Stomach (tissue), 9 donors: Measurements from ENCODE around the gene PARP1. TPM values are rescaled to one million over a fixed set of nuclear protein-coding genes. Genes with fewer than 3 reads are reported as not detected.

Source experiments
- DNase-seq, 2 donors: peaks; one replicate each; pipeline versions ENCODE4 v3.0.0 to v3.0.0-alpha.2; 2013 to 2019
- H3K27ac ChIP-seq, 5 donors: fragments of 200-600 bp in 4 of 5; sonication (generic) in 4 of 5; one replicate each; pipeline ENCODE4 v1.5.1; 2013 to 2019; ENCODE audit warnings: mild to moderate bottlenecking in 1 of 5, moderate library complexity in 1 of 5
- H3K27me3 ChIP-seq, 3 donors: fragments of 200-600 bp; sonication (generic); one replicate each; pipeline ENCODE4 v1.5.1; 2017 to 2019; ENCODE audit warnings: mixed run types in 1 of 3
- H3K36me3 ChIP-seq, 4 donors: fragments of 200-600 bp; sonication (generic); 1 replicate in 3 of 4; 2 replicates in 1 of 4; pipeline ENCODE4 v1.5.1; 2016 to 2019
- H3K4me1 ChIP-seq, 4 donors: fragments of 200-600 bp; sonication (generic); one replicate each; pipeline ENCODE4 v1.5.1; 2016 to 2019
- H3K4me3 ChIP-seq, 4 donors: fragments of 200-600 bp; sonication (generic) in 3 of 4; one replicate each; pipeline ENCODE4 v1.5.1; 2016 to 2019; ENCODE audit warnings: mild to moderate bottlenecking in 1 of 4
- H3K9me3 ChIP-seq, 4 donors: fragments of 200-600 bp; sonication (generic); one replicate each; pipeline ENCODE4 v1.5.1; 2016 to 2019
- CTCF ChIP-seq, 7 experiments: fragments of 450-650 bp in 4 of 7; fragments of 200-600 bp in 3 of 7; sonication (generic) in 3 of 7; IDR thresholded peaks; one replicate each; pipeline ENCODE4 v1.5.1; 2016 to 2019; ENCODE audit warnings: antibody characterized with exemption in 7 of 7, control low read depth in 2 of 7, mild to moderate bottlenecking in 1 of 7
- EP300 ChIP-seq: sonication (generic); formaldehyde crosslinking; IDR thresholded peaks from one replicate; pipeline ENCODE4 v1.6.1; 2017; ENCODE audit warnings: antibody characterized with exemption
- POLR2A ChIP-seq, 4 donors: fragments of 450-650 bp; IDR thresholded peaks; one replicate each; pipeline ENCODE4 v1.6.1; 2016; ENCODE audit warnings: antibody characterized with exemption in 4 of 4, control low read depth in 2 of 4, mild to moderate bottlenecking in 1 of 4, moderate library complexity in 1 of 4
- POLR2AphosphoS5 ChIP-seq, 3 donors: sonication (generic); formaldehyde crosslinking; IDR thresholded peaks; one replicate each; pipeline ENCODE4 v1.6.1; 2016; ENCODE audit warnings: antibody characterized with exemption in 3 of 3
- WGBS, 5 donors: extraction: QIAGEN DNeasy Blood & Tissue Kit in 3 of 5; methylation state at CpG; one replicate each; pipeline versions ENCODE4 v1.1.5 to v1.1.7; 2013 to 2018; 5-methylcytosine and 5-hydroxymethylcytosine counted together
- intact Hi-C: fragments of 100-400 bp; cut with DNase I; formaldehyde crosslinking; loops from one replicate; pipeline ENCODE4 v1.15.1; 2023; ENCODE audit warnings: low total_unique reads
- polyA plus RNA-seq, 3 donors: library from polyadenylated mRNA; stranded (reverse); fragments of 200-250 nt; gene quantifications; one replicate each; pipeline ENCODE4 v1.2.3, GENCODE V29; 2013
- total RNA-seq, 5 donors: library from RNA; depleted of rRNA; stranded (reverse); fragments of >200 nt; gene quantifications; one replicate each; pipeline versions ENCODE4 v1.1.0 to v1.2.3, GENCODE V29; 2014 to 2016
- donor health status: healthy with polysubstance abuse.
- donor health status: Bipolar disorder and iron deficiency.
- donor health status: healthy.

Gene PARP1
- total and polyA plus RNA-seq, 8 donors, result 17.4 to 103 (median 29.1) TPM

- intact Hi-C loops, result no loop called here
- Histone ChIP-seq H3K36me3 (peaks cover 0 to 31% (median 28%) of the 10 kb centered on the region in 4 donors), H3K27me3 (no peaks in the 10 kb centered on the region), H3K4me3 (no peak overlapping the region), H3K4me1 (peaks cover 12 to 28% (median 21%) of the 10 kb centered on the region in 4 donors), H3K27ac (no peak overlapping the region), H3K9me3 (no peaks in the 10 kb centered on the region)
- WGBS, 5 donors, result 65 to 76% (median 72%) methylated on average over 14 to 15 of the region's 15 CpGs
- TF ChIP-seq POLR2AphosphoS5 (IDR thresholded peaks at IDR 0.05) (no peak), EP300 (no peak), POLR2A (IDR thresholded peaks at IDR 0.05) (no peak), CTCF (IDR thresholded peaks at IDR 0.05) (no peak)
- DNase-seq, result no peak
Measured at GRCh38 chr1:226353698-226354525, 54.0 kb downstream of the PARP1 start.

- H3K4me3 ChIP-seq, result no peak overlapping the region
- 74 to 90% (median 85%) methylated on average over 3 of the region's 3 CpGs for WGBS, 5 donors
- no peaks in the 10 kb centered on the region for H3K9me3 ChIP-seq
- no peaks in the 10 kb centered on the region for H3K27me3 ChIP-seq
- no peak overlapping the region for H3K27ac ChIP-seq
- TF ChIP-seq EP300, result no peak
- TF ChIP-seq CTCF (IDR thresholded peaks at IDR 0.05), result no peak
- TF ChIP-seq POLR2A (IDR thresholded peaks at IDR 0.05), result no peak
- no peak for TF ChIP-seq POLR2AphosphoS5 (IDR thresholded peaks at IDR 0.05)
- no peak for DNase-seq
- intact Hi-C loops, result no loop called here
- H3K4me1 ChIP-seq, result peaks cover 12 to 27% (median 20%) of the 10 kb centered on the region in 4 donors
- peaks cover 0 to 12% (median 9%) of the 10 kb centered on the region in 4 donors for H3K36me3 ChIP-seq
Measured at GRCh38 chr1:226351709-226352108, 56.2 kb downstream of the PARP1 start.

GRCh38 chr1:226350519-226350865 is 57.4 kb downstream of the PARP1 start:
- Histone ChIP-seq H3K9me3 (no peaks in the 10 kb centered on the region), H3K36me3 (peaks cover 0 to 4% (median 3%) of the 10 kb centered on the region in 4 donors), H3K27ac (peak overlapping the region; percentile 45 to 70 (median 57)), H3K4me1 (peaks cover 12 to 27% (median 14%) of the 10 kb centered on the region in 4 donors), H3K4me3 (no peak overlapping the region), H3K27me3 (no peaks in the 10 kb centered on the region)
- TF ChIP-seq POLR2A (IDR thresholded peaks at IDR 0.05), result no peak
- no peak for TF ChIP-seq POLR2AphosphoS5 (IDR thresholded peaks at IDR 0.05)
- no peak for TF ChIP-seq CTCF (IDR thresholded peaks at IDR 0.05)
- TF ChIP-seq EP300, result no peak
- 25 to 46% (median 34%) methylated on average over 9 of the region's 9 CpGs for WGBS, 5 donors
- intact Hi-C loops, result no loop called here
- DNase-seq, result peak in 1 of 2 donors; percentile 39

- DNase-seq, result peak; percentile 50 to 64
- no peaks in the 10 kb centered on the region for H3K36me3 ChIP-seq
- WGBS, 5 donors, result 27 to 38% (median 36%) methylated on average over 18 of the region's 18 CpGs
- peak overlapping the region; percentile 45 to 70 (median 57) for H3K27ac ChIP-seq
- intact Hi-C loops, result no loop called here
- H3K27me3 ChIP-seq, result no peaks in the 10 kb centered on the region
- H3K9me3 ChIP-seq, result no peaks in the 10 kb centered on the region
- H3K4me3 ChIP-seq, result no peak overlapping the region
- no peak for TF ChIP-seq EP300
- peak in 1 of 3 donors; percentile 9 for TF ChIP-seq POLR2AphosphoS5 (IDR thresholded peaks at IDR 0.05)
- peaks cover 12 to 27% (median 14%) of the 10 kb centered on the region in 4 donors for H3K4me1 ChIP-seq
Measured at GRCh38 chr1:226349801-226350518, 57.9 kb downstream of the PARP1 start.
